GM12878 (cell line): ENCODE data around the gene EYA2. TPM values are rescaled to one million over a fixed set of nuclear protein-coding genes. Genes with fewer than 3 reads are reported as not detected.

Source experiments
- ATAC-seq: fragments of 200-7000 bp; cut with Tn5 transposase; 3 replicates; pipeline ENCODE4 v1.9.1; 2020; ENCODE audit warnings: mild to moderate bottlenecking, moderate library complexity
- BruUV-seq: library from RNA; stranded (reverse); fragments of 400-500 nt; replicated peaks from 2 replicates; lab custom pipeline; 2021; lab: Mats Ljungman, UMichigan
- CTCF ChIA-PET: fragments of 300-600 bp; sonication (Branson Sonifier 250); formaldehyde crosslinking; extraction: SDS; loops from one replicate; lab custom pipeline; 2021; ENCODE audit warnings: inconsistent platforms; lab: Yijun Ruan, JAX
- POLR2A ChIA-PET: fragments of 350-600 bp; formaldehyde crosslinking; extraction: SDS; loops from one replicate; lab custom pipeline; 2021; ENCODE audit warnings: inconsistent platforms; lab: Charles Lee
- RAD21 ChIA-PET: fragments of 300-600 bp; sonication (Branson Sonifier 250); formaldehyde crosslinking; loops from one replicate; lab custom pipeline; 2023; ENCODE audit warnings: antibody characterized with exemption; ENCODE audit not compliant: unreplicated experiment; lab: Charles Lee
- SMC1A ChIA-PET: fragments of 300-600 bp; sonication (Branson Sonifier 250); formaldehyde crosslinking; loops from one replicate; lab custom pipeline; 2023; ENCODE audit not compliant: unreplicated experiment, uncharacterized antibody; lab: Charles Lee
- DNase-seq: peaks from one replicate; pipeline ENCODE4 v3.0.0-alpha.2; 2011; ENCODE audit warnings: low read depth, low spot score
- FAIRE-seq: peaks from 3 replicates; lab custom pipeline; 2011; peaks lifted over from hg19 to GRCh38; lab: Jason Lieb, UNC
- H2AFZ ChIP-seq: 2 replicates; pipeline ENCODE4 v1.6.0; 2011; ENCODE audit warnings: low read depth, low read length, control low read depth; ENCODE audit not compliant: control insufficient read depth
- H3K27ac ChIP-seq: 2 replicates; pipeline ENCODE4 v1.5.1; 2011; ENCODE audit warnings: control low read depth; ENCODE audit not compliant: control insufficient read depth, insufficient read depth
- H3K27me3 ChIP-seq, 2 experiments: replicated peaks in 1 of 2; 2 replicates each; pipeline versions ENCODE4 v1.6.0 to v1.6.1; 2011; ENCODE audit warnings: low read length in 1 of 2; ENCODE audit not compliant: control insufficient read depth in 2 of 2, insufficient read depth in 2 of 2
- H3K36me3 ChIP-seq, 2 experiments: 2 replicates each; pipeline ENCODE4 v1.5.1; 2011; ENCODE audit warnings: low read length in 1 of 2; ENCODE audit not compliant: control insufficient read depth in 2 of 2, insufficient read depth in 2 of 2
- H3K4me1 ChIP-seq: 2 replicates; pipeline ENCODE4 v1.6.1; 2011; ENCODE audit warnings: mild to moderate bottlenecking, low read length, moderate library complexity, mixed read lengths; ENCODE audit not compliant: control insufficient read depth, insufficient read depth
- H3K4me2 ChIP-seq: 2 replicates; pipeline ENCODE4 v1.6.0; 2011; ENCODE audit warnings: control low read depth; ENCODE audit not compliant: control insufficient read depth, insufficient read depth
- H3K4me3 ChIP-seq: fragments of 200-600 bp; sonication (generic); 2 replicates; pipeline ENCODE4 v1.5.1; 2016
- H3K79me2 ChIP-seq: 2 replicates; pipeline ENCODE4 v1.6.0; 2011; ENCODE audit warnings: low read length; ENCODE audit not compliant: control insufficient read depth, insufficient read depth
- H3K9ac ChIP-seq: 2 replicates; pipeline ENCODE4 v1.8.0; 2011; ENCODE audit warnings: low read length, control low read depth, mixed read lengths; ENCODE audit not compliant: control insufficient read depth, insufficient read depth
- H3K9me3 ChIP-seq: replicated peaks from 3 replicates; pipeline ENCODE4 v1.5.1; 2011; ENCODE audit warnings: mild to moderate bottlenecking, low read length; ENCODE audit not compliant: control insufficient read depth, insufficient read depth
- H4K20me1 ChIP-seq: 2 replicates; pipeline ENCODE4 v1.6.0; 2011; ENCODE audit not compliant: control insufficient read depth, insufficient read depth
- NFXL1 ChIP-seq: fragments of 450-650 bp; IDR thresholded peaks from 2 replicates; pipeline ENCODE4 v1.6.1; 2017; ENCODE audit warnings: antibody characterized with exemption, mild to moderate bottlenecking, borderline replicate concordance
- SUZ12 ChIP-seq: fragments of 200-600 bp; sonication (generic); IDR thresholded peaks from one replicate; pipeline ENCODE4 v1.6.1; 2018; ENCODE audit warnings: antibody characterized with exemption, mild to moderate bottlenecking; ENCODE audit not compliant: unreplicated experiment
- WGBS: methylation state at CpG from one replicate; pipeline ENCODE4 v1.1.6; 2016; ENCODE audit warnings: low lambda C conversion rate; ENCODE audit not compliant: insufficient replicate concordance, insufficient coverage; ENCODE audit errors: missing lambda C conversion rate; 5-methylcytosine and 5-hydroxymethylcytosine counted together
- in situ Hi-C: fragments of 300-500 bp; cut with MboI; formaldehyde crosslinking; loops from 9 replicates; pipeline ENCODE4 v1.14.3; 2018; ENCODE audit warnings: mixed read lengths
- intact Hi-C: fragments of 100-400 bp; cut with micrococcal nuclease; formaldehyde crosslinking; loops from one replicate; pipeline ENCODE4 v1.14.2; 2022; ENCODE audit not compliant: unreplicated experiment
- polyA plus RNA-seq, 11 experiments: library from polyadenylated mRNA; depleted of rRNA in 4 of 11; unstranded in 6 of 11; stranded (reverse) in 5 of 11; fragments of >200 nt; fragmentation: Nextera tagmentation in 4 of 11; fragmentation: Illumina TruSeq in 1 of 11; extraction: Ambion mirVana in 4 of 11; extraction: Trizol in 1 of 11; gene quantifications; 1 replicate in 1 of 11; 2 replicates in 10 of 11; pipeline versions ENCODE4 v1.2.1 to v1.2.3, GENCODE V29; 2011 to 2016; ENCODE audit warnings: inconsistent platforms in 2 of 11, missing spikeins in 2 of 11, low read depth in 1 of 11
- total RNA-seq, 4 experiments: library from RNA; depleted of rRNA in 3 of 4; stranded (reverse); fragments of >200 nt in 3 of 4; fragmentation: Illumina TruSeq in 1 of 4; extraction: Trizol in 1 of 4; gene quantifications; 2 replicates each; pipeline versions ENCODE4 v1.2.1 to v1.2.3, GENCODE V29; 2013 to 2021
- TF ChIP-seq, protein P1 (sequence below): fragments of 450-650 bp; formaldehyde crosslinking; IDR thresholded peaks from 2 replicates; pipeline ENCODE4 v1.4.0; 2020; ENCODE audit warnings: mild to moderate bottlenecking, moderate library complexity

EYA2 gene
- total and polyA plus RNA-seq, 10 of the 15 experiments (the other 5 are each of a cell fraction or from before 2014, with no cell fraction given) = 0.20 TPM; not detected in 9

DNA sequence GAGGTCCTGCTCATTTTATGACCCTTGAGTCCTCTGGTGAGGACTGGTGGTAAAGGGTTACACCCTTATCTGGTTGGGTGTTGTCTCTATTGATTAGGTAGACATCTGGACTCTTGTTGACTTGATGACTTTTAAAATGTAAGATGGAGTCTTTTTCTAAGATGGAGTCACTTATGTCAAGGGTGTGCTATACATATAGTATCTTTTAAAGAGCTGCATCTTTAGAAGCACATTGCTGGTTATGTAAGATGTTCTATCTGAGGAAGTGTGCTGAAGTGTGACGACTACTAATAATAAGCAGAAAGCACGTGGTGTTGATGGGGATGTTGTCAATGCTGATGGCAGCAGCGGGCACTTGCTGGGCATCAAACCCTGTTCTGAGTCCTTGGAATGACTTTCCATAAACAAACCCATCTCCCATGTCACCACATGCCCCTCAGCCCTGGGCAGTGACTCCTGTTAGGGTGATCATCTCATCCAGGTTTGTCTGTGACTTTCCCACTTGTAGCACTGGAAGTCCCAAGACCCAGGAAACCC lies 229.6 kb downstream of the EYA2 start:
- SMC1A ChIA-PET = no interaction called here
- TF ChIP-seq, protein P1, sequence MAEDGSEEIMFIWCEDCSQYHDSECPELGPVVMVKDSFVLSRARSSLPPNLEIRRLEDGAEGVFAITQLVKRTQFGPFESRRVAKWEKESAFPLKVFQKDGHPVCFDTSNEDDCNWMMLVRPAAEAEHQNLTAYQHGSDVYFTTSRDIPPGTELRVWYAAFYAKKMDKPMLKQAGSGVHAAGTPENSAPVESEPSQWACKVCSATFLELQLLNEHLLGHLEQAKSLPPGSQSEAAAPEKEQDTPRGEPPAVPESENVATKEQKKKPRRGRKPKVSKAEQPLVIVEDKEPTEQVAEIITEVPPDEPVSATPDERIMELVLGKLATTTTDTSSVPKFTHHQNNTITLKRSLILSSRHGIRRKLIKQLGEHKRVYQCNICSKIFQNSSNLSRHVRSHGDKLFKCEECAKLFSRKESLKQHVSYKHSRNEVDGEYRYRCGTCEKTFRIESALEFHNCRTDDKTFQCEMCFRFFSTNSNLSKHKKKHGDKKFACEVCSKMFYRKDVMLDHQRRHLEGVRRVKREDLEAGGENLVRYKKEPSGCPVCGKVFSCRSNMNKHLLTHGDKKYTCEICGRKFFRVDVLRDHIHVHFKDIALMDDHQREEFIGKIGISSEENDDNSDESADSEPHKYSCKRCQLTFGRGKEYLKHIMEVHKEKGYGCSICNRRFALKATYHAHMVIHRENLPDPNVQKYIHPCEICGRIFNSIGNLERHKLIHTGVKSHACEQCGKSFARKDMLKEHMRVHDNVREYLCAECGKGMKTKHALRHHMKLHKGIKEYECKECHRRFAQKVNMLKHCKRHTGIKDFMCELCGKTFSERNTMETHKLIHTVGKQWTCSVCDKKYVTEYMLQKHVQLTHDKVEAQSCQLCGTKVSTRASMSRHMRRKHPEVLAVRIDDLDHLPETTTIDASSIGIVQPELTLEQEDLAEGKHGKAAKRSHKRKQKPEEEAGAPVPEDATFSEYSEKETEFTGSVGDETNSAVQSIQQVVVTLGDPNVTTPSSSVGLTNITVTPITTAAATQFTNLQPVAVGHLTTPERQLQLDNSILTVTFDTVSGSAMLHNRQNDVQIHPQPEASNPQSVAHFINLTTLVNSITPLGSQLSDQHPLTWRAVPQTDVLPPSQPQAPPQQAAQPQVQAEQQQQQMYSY (CRISPR knock-in tag) = 0 out of 2 replicates have a peak, but pooled peaks have one; percentile 46
- TF ChIP-seq NFXL1 = no peak
- POLR2A ChIA-PET = no interaction called here
- DNase-seq = no peak
- RAD21 ChIA-PET = interaction anchor here (1.0 kb wide), 1 partner anchor 12 kb away, joined by 3 read pairs; no protein-coding TSS in a partner anchor
- no TSS peak for BruUV-seq
- 41% methylated on average over 3 of the region's 3 CpGs for WGBS
- no peaks in the 10 kb centered on the region for H3K9me3 ChIP-seq
- no peak overlapping the region for H3K27ac ChIP-seq
- CTCF ChIA-PET = interaction anchor here (1.0 kb wide), 1 partner anchor 150 kb away, joined by 3 read pairs; no protein-coding TSS in a partner anchor
- H3K4me2 ChIP-seq = no peak overlapping the region
- H3K9ac ChIP-seq = no peak overlapping the region
- intact Hi-C loops = no loop called here
- peaks cover 0 to 2% of the 10 kb centered on the region in 2 experiments; a peak in 2 of 4 replicates for H3K27me3 ChIP-seq
- H3K4me1 ChIP-seq = no peaks in the 10 kb centered on the region
- ATAC-seq = no peak
- in situ Hi-C loops = no loop called here
- no peaks in the 10 kb centered on the region for H3K79me2 ChIP-seq
- no peak for FAIRE-seq
- no peak overlapping the region for H2AFZ ChIP-seq
- no peaks in the 10 kb centered on the region for H4K20me1 ChIP-seq
- H3K36me3 ChIP-seq = no peaks in the 10 kb centered on the region
- H3K4me3 ChIP-seq = no peak overlapping the region

DNA sequence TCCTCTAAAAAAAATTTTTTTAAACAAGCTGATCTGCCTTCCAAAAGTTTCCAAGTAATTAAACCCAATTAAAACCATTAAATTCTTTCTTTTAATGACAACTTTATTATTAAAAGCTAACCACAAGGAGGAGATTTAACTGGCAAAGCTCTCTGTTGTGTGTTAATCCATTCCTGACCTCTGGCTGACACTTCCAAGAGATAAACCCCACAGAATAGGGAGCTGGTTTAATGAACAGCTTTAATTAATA lies 230.8 kb downstream of the EYA2 start:
- intact Hi-C loops = no loop called here
- DNase-seq (no peak), ATAC-seq (no peak), FAIRE-seq (no peak)
- no peak overlapping the region for H3K4me2 ChIP-seq
- in situ Hi-C loops = no loop called here
- ChIA-PET SMC1A (no interaction called here), RAD21 (no interaction called here), CTCF (no interaction called here), POLR2A (no interaction called here)
- no peaks in the 10 kb centered on the region for H3K9me3 ChIP-seq
- no peaks in the 10 kb centered on the region for H3K36me3 ChIP-seq
- no peaks in the 10 kb centered on the region for H3K4me1 ChIP-seq
- TF ChIP-seq SUZ12 = no peak
- no peak overlapping the region for H3K27ac ChIP-seq
- H4K20me1 ChIP-seq = no peaks in the 10 kb centered on the region
- no peak overlapping the region for H3K9ac ChIP-seq
- H3K79me2 ChIP-seq = no peaks in the 10 kb centered on the region
- no peak overlapping the region for H3K4me3 ChIP-seq
- H3K27me3 ChIP-seq = peaks cover 0 to 2% of the 10 kb centered on the region in 2 experiments; a peak in 2 of 4 replicates
- BruUV-seq = no TSS peak
- no peak overlapping the region for H2AFZ ChIP-seq
